Measurements from ENCODE around the gene MCCC2.

Gene MCCC2

DNA sequence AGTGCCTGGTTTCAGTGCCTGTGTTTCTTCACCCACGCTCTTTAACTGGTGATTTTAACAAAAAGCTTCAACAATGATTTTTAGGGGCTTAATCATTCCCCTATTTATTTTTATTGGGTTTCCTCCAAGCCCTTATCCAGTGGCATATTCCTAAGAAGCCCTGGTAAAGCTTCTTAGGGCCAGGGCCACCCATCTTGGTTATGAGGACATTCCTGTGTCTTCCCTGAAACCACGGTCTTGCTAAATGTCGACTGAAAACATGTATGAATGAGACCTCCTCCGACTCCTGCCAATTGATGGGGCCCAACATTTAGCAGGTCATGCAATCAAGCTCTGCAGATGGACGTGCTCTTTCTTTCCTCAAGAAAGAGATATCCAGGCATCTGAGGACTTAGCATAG is 118.3 kb downstream of the MCCC2 start:
- TF ChIP-seq, protein P1, sequence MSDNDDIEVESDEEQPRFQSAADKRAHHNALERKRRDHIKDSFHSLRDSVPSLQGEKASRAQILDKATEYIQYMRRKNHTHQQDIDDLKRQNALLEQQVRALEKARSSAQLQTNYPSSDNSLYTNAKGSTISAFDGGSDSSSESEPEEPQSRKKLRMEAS (IDR thresholded peaks at IDR 0.05; ENCODE audit: low read depth, low read length): no peak
- DNase-seq (ENCODE audit: low read depth): no peak

DNA sequence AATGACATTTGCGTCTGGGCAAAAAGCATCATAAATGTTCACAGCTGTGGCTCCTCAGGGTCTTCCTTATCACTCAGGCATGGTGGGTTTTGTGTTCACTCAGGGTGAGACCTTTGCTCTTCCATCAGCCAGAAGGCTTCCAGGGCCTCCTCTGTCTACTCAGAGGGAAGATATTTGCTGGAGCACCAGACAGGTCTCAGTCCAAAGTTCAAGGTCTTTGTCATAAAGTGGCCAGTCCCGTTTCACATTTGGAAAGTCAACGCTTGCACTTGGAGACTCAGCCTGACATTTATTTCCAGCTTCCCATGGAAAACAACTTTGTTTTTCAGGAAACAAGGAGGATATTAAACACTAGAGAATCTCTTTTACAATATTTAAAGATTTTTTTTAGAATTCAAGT is 119.8 kb downstream of the MCCC2 start:
- no peak for DNase-seq (ENCODE audit: low read depth)
- no peak overlapping the region for H3K4me3 ChIP-seq (ENCODE audit: low read depth, low read length)
- TF ChIP-seq, protein P2, sequence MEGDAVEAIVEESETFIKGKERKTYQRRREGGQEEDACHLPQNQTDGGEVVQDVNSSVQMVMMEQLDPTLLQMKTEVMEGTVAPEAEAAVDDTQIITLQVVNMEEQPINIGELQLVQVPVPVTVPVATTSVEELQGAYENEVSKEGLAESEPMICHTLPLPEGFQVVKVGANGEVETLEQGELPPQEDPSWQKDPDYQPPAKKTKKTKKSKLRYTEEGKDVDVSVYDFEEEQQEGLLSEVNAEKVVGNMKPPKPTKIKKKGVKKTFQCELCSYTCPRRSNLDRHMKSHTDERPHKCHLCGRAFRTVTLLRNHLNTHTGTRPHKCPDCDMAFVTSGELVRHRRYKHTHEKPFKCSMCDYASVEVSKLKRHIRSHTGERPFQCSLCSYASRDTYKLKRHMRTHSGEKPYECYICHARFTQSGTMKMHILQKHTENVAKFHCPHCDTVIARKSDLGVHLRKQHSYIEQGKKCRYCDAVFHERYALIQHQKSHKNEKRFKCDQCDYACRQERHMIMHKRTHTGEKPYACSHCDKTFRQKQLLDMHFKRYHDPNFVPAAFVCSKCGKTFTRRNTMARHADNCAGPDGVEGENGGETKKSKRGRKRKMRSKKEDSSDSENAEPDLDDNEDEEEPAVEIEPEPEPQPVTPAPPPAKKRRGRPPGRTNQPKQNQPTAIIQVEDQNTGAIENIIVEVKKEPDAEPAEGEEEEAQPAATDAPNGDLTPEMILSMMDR (IDR thresholded peaks at IDR 0.05; ENCODE audit: low read depth, low read length): no peak

More for the DNA sequence above, 118.3 kb downstream of the MCCC2 start:
- no peak overlapping the region for H3K4me3 ChIP-seq (ENCODE audit: low read depth, low read length)
